HG03064 (cell line): ENCODE measurements around the gene FOXJ2.
"Not testable (repeated sequence)": the region's sequence is repeated elsewhere in the genome, so short reads cannot be mapped to it uniquely, and the experiment has no call there.

Experiments
- ATAC-seq: cut with Tn5 transposase; IDR thresholded peaks from one replicate; pipeline ENCODE4 v1.9.1; 2021; ENCODE audit warnings: low read depth; ENCODE audit not compliant: unreplicated experiment

Gene FOXJ2

DNA sequence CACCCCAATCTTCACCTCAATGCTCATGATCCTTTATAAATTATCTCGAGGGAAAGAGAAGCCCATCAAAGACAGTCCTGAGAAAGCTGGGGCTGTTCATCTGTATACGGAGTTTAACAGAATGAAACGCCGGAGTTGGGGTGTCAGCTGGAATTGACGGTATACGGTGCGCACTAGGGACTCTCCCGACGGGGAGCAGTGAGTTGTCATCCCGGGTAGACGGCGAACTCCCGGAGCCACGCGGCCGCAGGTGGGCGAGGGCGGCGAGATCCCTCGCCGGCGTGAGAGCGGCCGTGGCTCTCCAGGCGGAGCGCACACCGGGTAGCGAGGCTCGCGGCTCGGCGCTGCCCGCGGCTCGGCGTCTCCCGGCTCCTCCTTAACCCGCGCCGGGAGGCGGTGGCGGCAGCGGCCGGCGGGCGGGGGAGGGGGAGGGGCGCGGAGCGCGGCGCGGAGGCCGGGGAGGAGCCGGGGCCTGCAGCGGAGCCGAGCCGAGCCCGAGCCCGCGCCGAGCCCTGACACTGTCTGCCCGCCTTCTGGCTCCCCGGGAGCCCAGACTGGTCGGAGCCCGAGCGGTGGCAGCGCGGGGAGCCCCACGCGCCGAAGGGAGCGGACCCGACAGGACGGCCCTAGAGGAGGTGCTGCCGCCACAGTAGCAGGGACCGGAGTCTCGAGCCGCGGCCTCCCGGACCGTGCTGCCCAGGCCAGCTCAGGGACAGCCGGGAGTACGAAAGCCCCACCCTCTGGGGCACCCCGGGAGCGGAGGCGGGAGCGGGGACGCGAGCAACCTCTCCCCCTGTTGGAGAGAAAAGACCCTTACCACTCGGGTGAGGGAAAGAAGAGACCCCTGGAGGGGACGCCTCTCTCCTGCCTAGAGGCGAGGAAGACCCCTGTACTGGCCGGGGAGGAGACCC is at the start of gene FOXJ2:
TSS of gene FOXJ2 (plus strand) at position 475 of the 911 bp plus-strand sequence. CDS start 7,117 bp downstream, outside the sequence.
- ATAC-seq: peak; percentile 63

GRCh38 chr12:7983019-7983418 is 49.5 kb upstream of the FOXJ2 start:
- not testable (repeated sequence) for ATAC-seq

DNA sequence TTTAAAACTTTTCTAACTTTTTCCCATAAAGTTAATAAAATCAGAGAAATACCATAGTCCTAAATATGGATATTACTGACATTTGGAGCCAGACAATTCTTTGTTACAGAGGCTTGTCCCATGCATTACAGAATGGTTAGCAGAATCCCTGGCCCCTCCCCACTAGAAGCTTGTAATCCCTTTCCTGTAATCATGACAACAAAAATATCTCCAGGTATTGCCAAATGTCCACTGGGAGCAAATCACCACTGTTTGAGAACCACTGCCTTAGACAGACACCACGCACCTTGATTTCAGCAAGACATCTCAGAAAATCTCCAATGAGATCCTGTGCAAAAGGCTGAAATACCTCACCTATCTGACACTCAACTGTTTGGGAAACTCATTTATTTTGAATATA is 49.1 kb upstream of the FOXJ2 start:
- not testable (repeated sequence) for ATAC-seq

GRCh38 chr12:7984900-7985299 is 47.6 kb upstream of the FOXJ2 start:
- no peak for ATAC-seq

DNA sequence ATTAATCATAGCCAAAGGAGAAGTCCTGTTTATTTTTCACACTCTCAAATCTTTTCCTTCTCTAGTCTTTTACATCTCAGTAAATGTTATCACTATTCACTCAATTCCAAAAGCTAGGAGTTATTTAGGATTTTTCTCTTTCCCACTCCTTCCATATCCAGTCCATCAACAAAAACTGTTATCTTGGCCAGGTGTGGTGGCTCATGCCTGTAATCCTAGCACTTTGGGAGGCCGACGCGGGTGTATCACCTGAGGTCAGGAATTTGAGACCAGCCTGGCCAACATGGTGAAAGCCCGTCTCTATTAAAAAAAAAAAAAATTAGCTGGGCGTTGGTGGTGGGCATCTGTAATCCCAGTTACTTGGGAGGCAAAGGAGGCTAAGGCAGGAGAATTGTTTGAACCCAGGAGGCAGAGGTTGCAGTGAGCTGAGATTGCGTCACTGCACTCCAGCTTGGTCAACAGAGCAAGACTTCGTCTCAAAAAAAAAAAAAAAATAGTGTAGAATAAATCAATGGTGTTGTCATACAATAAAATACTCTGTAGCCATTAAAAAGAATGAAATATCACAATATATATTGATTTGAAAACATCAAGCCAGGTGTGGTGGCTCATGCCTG is 46.6 kb upstream of the FOXJ2 start:
- ATAC-seq: no peak

- ATAC-seq: no peak
Observed at GRCh38 chr12:7989827-7990491, 42.6 kb upstream of the FOXJ2 start.

- ATAC-seq: no peak
Observed at GRCh38 chr12:7991535-7991934, 41.0 kb upstream of the FOXJ2 start.

DNA sequence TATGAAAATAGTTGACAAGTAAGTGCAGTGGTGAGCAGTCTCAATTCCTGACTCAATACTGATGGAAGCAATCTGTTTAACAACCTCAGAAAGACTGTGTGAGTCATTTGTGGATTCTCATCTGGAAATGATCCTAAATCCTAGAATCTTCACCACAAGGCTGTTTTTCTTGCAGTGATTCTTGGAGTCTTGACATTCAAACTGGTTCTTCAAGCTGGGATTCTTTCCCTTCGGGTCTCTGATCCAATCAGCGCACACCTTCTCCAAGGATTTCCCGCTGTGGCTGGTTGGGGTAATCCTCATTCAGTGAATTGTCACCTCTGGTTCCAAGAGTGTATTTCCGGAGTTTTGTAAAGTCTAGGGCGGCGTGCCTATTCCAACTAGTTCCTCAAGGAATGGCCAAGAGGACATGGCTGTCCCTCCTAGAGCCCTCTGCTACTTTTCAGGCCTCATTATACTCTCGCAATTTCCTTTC is 37.7 kb upstream of the FOXJ2 start:
- ATAC-seq: no peak

DNA sequence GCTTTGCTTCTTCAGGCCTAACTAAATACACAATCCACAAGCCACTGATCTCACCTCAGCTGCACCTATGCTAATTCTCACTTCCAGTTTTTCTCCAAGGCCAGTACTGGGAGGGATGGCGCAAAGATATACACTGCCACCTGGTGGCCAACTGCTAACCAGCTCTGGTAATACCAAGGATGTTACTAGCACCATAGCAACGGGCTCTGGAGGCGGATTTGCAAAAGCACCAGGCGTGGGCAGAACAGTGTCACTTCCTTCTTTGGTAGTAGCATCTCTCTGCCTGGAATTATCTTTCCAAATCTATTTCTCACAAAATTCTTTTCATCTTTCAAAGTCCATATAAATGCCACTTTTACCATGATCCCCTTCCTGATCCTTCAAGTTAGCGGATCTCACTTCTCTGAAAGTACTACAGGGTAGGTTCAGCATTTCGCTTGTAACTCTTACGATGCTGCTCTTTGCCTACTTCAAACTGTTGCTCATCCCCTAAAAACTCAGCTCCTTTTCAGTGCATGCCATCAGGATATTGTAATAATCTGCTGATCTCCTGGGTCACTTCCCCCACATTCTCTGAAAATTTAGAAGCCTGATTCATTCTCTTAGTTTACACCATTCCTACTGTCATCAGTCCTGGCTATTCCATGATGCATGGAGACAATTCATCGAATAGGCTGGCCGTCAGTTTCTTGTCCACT is 37.1 kb upstream of the FOXJ2 start:
- peak; percentile 91 for ATAC-seq

GRCh38 chr12:8000827-8001226 is 31.7 kb upstream of the FOXJ2 start:
- ATAC-seq: not testable (repeated sequence)

GRCh38 chr12:8001496-8001895 is 31.0 kb upstream of the FOXJ2 start:
- not testable (repeated sequence) for ATAC-seq

DNA sequence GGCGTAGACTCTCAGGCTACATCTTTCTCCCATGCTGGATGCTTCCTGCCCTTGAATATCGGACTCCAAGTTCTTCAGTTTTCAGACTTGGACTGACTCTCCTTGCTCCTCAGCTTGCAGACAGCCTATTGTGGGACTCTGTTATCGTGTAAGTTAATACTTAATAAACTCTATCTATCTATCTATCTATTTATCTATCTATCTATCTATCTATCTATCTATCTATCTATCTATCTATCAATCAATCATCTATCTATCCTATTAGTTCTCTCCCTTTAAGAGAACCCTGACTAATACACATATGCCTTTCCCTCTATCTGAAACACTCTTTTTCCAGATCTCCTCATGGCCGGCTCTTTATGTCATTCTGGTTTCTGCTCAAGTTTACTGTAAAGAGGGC is 27.6 kb upstream of the FOXJ2 start:
- ATAC-seq: not testable (repeated sequence)

- no peak for ATAC-seq
Observed at GRCh38 chr12:8011331-8011730, 21.2 kb upstream of the FOXJ2 start.

GRCh38 chr12:8012651-8013309 is 19.7 kb upstream of the FOXJ2 start:
- ATAC-seq: no peak

DNA sequence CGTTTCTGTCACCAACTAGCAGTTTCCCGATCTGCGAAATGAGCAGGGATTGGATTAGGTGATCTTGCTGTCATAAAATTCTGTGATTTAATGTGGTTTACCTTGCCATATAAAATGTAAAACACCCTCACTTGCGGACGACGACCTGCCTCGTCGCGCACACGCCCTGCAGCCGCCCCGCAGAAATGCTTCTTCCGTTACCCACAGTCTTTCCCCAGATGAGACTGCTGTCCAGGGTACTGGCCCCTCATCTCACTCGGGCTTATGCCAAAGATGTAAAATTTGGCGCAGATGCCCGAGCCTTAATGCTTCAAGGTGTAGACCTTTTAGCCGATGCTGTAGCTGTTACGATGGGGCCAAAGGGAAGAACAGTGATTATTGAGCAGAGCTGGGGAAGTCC is 17.7 kb upstream of the FOXJ2 start:
- no peak for ATAC-seq

DNA sequence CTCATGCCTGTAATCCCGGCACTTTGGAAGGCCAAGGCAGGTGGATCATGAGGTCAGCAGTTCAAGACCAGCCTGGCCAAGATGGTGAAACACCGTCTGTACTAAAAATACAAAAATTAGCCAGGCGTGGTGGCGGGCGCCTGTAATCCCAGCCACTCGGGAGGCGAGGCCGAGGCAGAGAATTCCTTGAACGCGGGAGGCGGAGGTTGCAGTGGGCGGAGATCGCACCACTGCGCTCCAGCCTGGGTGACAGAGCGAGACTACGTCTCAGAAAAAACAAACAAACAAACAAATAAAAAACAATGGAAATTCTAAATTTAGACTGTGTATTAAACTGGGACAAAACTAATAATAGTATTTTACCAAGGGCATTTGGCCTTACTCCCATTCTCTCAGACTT is 14.3 kb upstream of the FOXJ2 start:
- ATAC-seq: not testable (repeated sequence)

GRCh38 chr12:8018666-8019581 is 13.6 kb upstream of the FOXJ2 start:
- ATAC-seq: no peak

GRCh38 chr12:8026291-8026900 is 6.1 kb upstream of the FOXJ2 start:
- ATAC-seq: peak; percentile 93

DNA sequence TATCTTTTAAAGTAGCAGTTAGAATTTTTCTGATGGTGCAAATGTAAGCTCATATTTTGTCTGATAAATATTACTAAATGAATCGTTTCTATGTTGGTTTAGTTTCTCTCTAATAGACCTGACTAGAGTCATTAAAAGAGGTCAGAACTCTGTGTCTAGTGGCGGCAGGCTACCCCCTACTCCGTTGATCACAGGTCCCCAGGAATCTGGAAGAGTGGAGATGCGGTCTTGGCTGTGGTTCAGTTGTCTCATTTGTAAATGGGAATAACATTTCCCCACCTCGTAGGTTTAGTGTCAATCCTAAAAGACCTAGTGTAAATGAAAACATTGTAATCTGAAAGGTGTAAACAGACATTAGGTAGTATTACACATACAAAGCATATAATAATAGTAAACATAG is 4.7 kb upstream of the FOXJ2 start:
- no peak for ATAC-seq
